BJ (cell line): ENCODE measurements around the gene ABCC2. TPM values are rescaled to one million over a fixed set of nuclear protein-coding genes. Genes with fewer than 3 reads are reported as not detected.

ENCODE experiments used
- CTCF ChIA-PET: fragments of 350-600 bp; formaldehyde crosslinking; extraction: SDS; loops from one replicate; lab custom pipeline; 2021; ENCODE audit warnings: antibody characterized with exemption, inconsistent platforms; lab: Yijun Ruan, JAX
- POLR2A ChIA-PET: fragments of 300-600 bp; sonication (Branson Sonifier 250); formaldehyde crosslinking; extraction: SDS; loops from one replicate; lab custom pipeline; 2021; ENCODE audit warnings: antibody characterized with exemption; lab: Charles Lee
- DNase-seq: peaks from one replicate; pipeline ENCODE4 v3.0.0-alpha.2; 2011; ENCODE audit warnings: low read depth
- H3K27me3 ChIP-seq: 2 replicates; pipeline ENCODE4 v1.6.0; 2011; ENCODE audit warnings: low read length; ENCODE audit not compliant: control insufficient read depth, insufficient read depth
- H3K36me3 ChIP-seq: 2 replicates; pipeline ENCODE4 v1.5.1; 2011; ENCODE audit warnings: low read length; ENCODE audit not compliant: control insufficient read depth, insufficient read depth
- H3K4me3 ChIP-seq: 2 replicates; pipeline ENCODE4 v1.5.1; 2011; ENCODE audit warnings: low read depth, mild to moderate bottlenecking, control low read depth, low read length
- CTCF ChIP-seq: IDR thresholded peaks from 2 replicates; pipeline ENCODE4 v1.5.1; 2011; ENCODE audit warnings: low read depth, mild to moderate bottlenecking, control low read depth, inconsistent platforms, low read length, moderate library complexity; ENCODE audit not compliant: insufficient read depth
- polyA plus RNA-seq: library from polyadenylated mRNA; depleted of rRNA; stranded (reverse); fragments of >200 nt; gene quantifications from 2 replicates; pipeline ENCODE4 v1.2.3, GENCODE V29; 2011

ABCC2 gene
- polyA plus RNA-seq, 1 experiment = 0.23 TPM

GRCh38 chr10:99814143-99814542 lies 31.7 kb downstream of the ABCC2 start:
- ChIA-PET CTCF (no interaction called here), POLR2A (no interaction called here)
- no peak for DNase-seq
- H3K27me3 ChIP-seq = no peaks in the 10 kb centered on the region
- no peak overlapping the region for H3K4me3 ChIP-seq
- no peak for TF ChIP-seq CTCF
- no peaks in the 10 kb centered on the region for H3K36me3 ChIP-seq

- H3K4me3 ChIP-seq = no peak overlapping the region
- POLR2A ChIA-PET = interaction anchor here (0.6 kb wide), 1 partner anchor 19 kb away, joined by 3 read pairs; no protein-coding TSS in a partner anchor
- DNase-seq = no peak
- CTCF ChIA-PET = interaction anchor here (0.8 kb wide), 1 partner anchor 31 kb away, joined by 3 read pairs; no protein-coding TSS in a partner anchor
- H3K36me3 ChIP-seq = no peaks in the 10 kb centered on the region
- no peak for TF ChIP-seq CTCF
- no peaks in the 10 kb centered on the region for H3K27me3 ChIP-seq
These were observed 33.2 kb downstream of the ABCC2 start for GRCh38 chr10:99815621-99816020.

- peak; percentile 8 for DNase-seq
- no peak for TF ChIP-seq CTCF
- CTCF ChIA-PET = interaction anchor here (1.4 to 3.2 kb wide), 2 partner anchors 18 to 35 kb away, joined by 5 to 13 read pairs; no protein-coding TSS in a partner anchor
- POLR2A ChIA-PET = no interaction called here
- Histone ChIP-seq H3K27me3 (no peaks in the 10 kb centered on the region), H3K36me3 (no peaks in the 10 kb centered on the region), H3K4me3 (no peak overlapping the region)
These were observed 45.5 kb downstream of the ABCC2 start for GRCh38 chr10:99827936-99828335.

- H3K36me3 ChIP-seq = no peaks in the 10 kb centered on the region
- no peaks in the 10 kb centered on the region for H3K27me3 ChIP-seq
- CTCF ChIA-PET = interaction anchor here (1.4 to 3.2 kb wide), 2 partner anchors 17 to 36 kb away, joined by 5 to 13 read pairs; no protein-coding TSS in a partner anchor
- DNase-seq = no peak
- POLR2A ChIA-PET = no interaction called here
- H3K4me3 ChIP-seq = no peak overlapping the region
- TF ChIP-seq CTCF = no peak
These were observed 46.0 kb downstream of the ABCC2 start for GRCh38 chr10:99828464-99828863.

GRCh38 chr10:99832439-99832838 lies 50.0 kb downstream of the ABCC2 start:
- no peak for DNase-seq
- H3K27me3 ChIP-seq = no peaks in the 10 kb centered on the region
- TF ChIP-seq CTCF = no peak
- no peaks in the 10 kb centered on the region for H3K36me3 ChIP-seq
- H3K4me3 ChIP-seq = no peak overlapping the region
- POLR2A ChIA-PET = no interaction called here
- CTCF ChIA-PET = interaction anchor here (0.6 to 5.1 kb wide), 2 partner anchors 14 to 1944 kb away, joined by 3 to 25 read pairs; no protein-coding TSS in a partner anchor
